GM15510 (cell line): ENCODE data around the gene ODF2L.

Source experiments
- POLR2A ChIP-seq: IDR thresholded peaks from 3 replicates; pipeline ENCODE4 v1.6.1; 2011; ENCODE audit warnings: borderline replicate concordance; ENCODE audit not compliant: insufficient read length; ENCODE audit errors: extremely low read depth

Gene ODF2L, protein sequence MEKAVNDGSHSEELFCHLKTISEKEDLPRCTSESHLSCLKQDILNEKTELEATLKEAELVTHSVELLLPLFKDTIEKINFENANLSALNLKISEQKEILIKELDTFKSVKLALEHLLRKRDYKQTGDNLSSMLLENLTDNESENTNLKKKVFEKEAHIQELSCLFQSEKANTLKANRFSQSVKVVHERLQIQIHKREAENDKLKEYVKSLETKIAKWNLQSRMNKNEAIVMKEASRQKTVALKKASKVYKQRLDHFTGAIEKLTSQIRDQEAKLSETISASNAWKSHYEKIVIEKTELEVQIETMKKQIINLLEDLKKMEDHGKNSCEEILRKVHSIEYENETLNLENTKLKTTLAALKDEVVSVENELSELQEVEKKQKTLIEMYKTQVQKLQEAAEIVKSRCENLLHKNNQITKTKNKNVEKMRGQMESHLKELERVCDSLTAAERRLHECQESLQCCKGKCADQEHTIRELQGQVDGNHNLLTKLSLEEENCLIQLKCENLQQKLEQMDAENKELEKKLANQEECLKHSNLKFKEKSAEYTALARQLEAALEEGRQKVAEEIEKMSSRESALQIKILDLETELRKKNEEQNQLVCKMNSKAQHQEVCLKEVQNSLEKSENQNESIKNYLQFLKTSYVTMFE

DNA sequence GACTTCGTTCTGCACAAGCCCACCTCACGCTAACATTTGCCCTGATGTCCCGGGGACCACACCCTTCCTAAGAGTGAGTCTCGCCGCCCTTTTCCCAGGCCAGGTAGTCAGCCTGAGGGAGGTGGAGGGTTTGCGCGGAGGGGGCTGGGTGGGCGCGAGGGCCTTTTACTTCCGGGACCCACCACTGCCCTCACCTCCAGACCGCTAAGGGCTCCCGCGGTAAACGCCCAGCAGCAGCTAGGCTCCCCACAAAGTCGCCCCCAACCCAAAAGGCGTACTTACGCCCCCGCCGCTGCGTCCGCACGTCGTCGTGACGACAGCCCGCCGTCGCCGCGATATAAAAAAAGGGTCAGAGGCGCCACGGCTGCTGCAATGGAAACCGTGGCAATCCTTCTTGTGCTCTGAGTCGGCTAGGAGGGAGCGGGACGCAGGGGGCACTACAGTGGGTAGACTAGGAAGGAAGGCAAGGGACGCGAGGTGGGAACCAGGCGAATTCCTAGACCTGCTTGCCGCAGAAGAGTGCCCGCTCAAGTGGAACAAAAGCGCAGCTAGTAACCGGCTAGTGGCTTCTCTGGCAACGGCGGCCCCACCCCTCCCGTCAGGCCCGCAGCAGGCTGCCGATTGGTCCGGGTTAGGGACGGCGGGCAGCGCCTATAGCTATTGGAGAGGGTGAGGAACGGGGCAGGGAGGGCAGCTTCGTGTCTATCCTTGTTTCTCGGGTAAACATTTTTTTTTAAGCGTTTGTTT is at the start of gene ODF2L:
TSS of gene ODF2L (minus strand) at position 573 of the 747 bp plus-strand sequence. CDS start 9,296 bp downstream, outside the sequence.
- TF ChIP-seq POLR2A: peak; percentile 39

GRCh38 chr1:86445919-86446318 is 49.8 kb upstream of the ODF2L start:
- TF ChIP-seq POLR2A: no peak

DNA sequence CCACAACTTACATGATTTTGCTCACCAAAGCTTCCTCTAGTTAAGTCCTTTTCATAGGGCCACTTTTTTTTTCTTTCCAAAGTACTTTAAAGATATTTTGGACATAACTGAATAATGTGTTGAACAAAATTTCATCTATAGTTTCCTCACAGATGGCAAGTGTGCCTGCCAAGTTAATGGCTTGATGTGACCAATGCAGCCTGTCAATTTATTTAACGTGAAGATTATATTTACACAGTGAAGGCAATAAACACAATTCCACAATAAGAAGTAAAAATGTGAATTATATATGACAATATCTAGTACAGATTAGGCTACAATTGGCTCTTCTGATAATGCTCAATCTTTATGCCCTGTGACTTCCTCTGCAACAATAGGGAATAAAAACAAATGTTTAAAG is 45.9 kb upstream of the ODF2L start:
- TF ChIP-seq POLR2A: no peak

GRCh38 chr1:86441581-86441980 is 45.5 kb upstream of the ODF2L start:
- no peak for TF ChIP-seq POLR2A

DNA sequence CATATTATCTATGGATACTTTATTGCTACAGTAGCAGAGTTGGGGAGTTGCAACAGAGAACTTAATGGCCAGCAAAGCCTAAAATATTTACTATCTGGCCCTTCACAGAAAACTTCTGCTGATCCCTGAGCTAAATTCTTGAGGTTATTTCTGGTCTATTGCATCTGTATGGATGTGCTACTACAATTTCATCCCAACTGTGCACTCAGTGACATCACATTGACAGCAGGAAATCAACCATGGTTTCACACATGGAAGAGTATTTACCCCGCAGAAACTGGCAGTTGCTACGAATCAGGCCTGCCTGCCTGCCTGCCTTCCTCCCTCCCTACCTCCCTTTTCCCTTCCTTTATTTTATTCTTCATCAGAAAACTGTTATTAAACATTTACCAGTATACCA is 39.9 kb upstream of the ODF2L start:
- TF ChIP-seq POLR2A: no peak

- no peak for TF ChIP-seq POLR2A
Measured at GRCh38 chr1:86435327-86435726, 39.2 kb upstream of the ODF2L start.

DNA sequence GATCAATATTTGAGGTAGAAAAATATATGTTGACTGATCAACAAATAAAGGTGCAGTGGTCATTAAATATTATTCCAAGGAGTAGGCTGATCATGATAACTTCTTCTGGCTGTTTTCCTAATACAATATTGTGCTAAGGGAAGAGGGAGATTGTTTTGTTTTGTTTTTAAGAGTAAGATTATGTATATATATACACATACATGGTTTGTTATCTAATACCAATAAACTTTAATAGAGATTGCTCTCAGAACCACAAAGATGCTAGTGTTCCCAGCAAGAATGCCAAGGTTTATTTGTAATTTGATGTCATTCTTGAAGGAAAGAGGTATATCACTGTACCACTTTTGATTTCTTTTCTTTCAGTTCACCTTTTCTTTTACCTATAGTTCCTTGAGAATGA is 37.9 kb upstream of the ODF2L start:
- TF ChIP-seq POLR2A: no peak

DNA sequence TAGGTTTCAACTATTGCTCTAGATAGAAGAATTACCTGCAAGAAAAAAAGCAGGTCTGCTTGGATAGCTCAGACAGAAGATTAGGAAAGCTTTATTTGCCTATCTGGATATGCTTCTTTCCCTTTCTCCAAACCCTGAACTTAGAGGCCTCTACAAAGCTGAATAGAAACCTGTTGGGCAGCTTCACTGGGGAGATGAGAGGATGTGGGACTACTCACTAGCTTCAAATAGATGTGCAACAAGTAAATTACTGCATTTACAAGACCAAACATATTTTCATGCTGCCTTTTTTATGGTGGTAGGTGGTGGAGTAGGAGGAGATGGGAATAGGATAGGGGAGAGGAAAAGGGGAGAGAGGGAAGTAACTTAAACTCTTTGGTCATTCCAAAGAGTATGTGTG is 34.3 kb upstream of the ODF2L start:
- TF ChIP-seq POLR2A: no peak

DNA sequence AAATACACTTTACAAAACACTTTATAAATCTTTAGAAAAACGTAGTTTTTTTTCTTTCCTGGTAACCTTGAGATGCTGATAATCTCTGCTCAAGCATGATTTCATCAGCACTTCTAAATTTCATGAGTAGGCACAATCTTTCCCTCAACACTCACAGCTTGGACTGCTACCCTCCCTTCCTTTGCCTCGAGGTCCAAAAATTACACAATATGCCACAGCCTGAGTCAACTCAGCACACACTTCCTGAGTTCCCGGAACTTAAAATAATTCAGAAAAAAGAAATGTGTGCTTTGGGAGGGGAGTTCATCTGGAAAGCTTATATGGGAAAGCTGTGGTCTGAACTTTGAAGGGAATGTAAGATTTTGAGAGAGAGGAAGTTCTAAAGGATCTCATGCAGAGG is 33.7 kb upstream of the ODF2L start:
- TF ChIP-seq POLR2A: no peak

DNA sequence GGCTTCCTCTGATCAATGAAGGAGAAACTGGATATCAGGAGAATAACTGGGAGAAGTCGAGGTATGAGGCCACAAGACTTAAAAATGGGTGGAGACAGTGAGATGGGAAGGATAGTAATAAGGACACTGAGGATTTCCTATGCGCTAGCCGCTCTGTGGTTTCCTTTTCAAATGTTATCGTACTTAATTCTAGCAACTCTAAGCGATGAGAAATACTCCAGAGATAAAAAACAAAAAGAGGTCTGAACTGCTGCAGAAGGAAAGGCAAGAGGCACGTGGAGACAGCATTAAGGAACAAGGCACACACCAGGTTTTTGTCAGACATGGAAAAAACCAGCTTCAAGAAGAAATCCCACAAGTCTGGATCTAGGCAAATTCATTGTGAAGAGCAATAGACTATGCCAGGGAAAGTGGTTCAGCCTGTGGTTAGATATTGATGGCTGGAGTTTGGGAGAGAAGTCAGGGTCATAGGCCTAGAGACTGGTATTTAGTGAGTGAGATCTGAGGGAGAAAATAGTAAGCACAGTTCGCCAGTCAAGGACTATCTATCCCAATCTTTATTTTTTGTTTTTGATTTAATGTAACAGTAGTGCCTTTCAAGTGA is 33.1 kb upstream of the ODF2L start:
- TF ChIP-seq POLR2A: no peak

DNA sequence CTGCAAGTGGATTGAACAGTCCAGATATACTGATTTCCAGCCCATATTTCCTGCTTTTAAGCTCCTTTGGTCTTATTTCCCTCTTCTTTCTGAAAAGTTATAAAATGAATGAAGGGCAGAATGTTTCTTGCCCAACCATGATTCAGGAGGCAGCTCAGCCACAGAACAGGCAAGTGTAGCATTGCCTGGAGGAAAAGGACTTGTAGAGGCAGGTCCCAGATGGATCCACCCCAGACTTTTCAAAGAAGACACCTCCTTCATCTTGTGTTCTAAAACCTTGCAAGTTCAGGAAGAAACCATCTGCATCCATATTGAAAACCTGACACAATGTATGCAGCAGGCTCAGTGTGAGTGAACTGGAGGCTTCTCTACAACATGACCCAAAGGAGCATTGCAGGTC is 27.8 kb upstream of the ODF2L start, which contains the start of gene CLCA2:
TSS of gene CLCA2 (plus strand) at position 299 of the 400 bp plus-strand sequence. CDS start at position 376, 77 bp downstream.
- TF ChIP-seq POLR2A: no peak

GRCh38 chr1:86423473-86423872 is 27.4 kb upstream of the ODF2L start:
- no peak for TF ChIP-seq POLR2A

DNA sequence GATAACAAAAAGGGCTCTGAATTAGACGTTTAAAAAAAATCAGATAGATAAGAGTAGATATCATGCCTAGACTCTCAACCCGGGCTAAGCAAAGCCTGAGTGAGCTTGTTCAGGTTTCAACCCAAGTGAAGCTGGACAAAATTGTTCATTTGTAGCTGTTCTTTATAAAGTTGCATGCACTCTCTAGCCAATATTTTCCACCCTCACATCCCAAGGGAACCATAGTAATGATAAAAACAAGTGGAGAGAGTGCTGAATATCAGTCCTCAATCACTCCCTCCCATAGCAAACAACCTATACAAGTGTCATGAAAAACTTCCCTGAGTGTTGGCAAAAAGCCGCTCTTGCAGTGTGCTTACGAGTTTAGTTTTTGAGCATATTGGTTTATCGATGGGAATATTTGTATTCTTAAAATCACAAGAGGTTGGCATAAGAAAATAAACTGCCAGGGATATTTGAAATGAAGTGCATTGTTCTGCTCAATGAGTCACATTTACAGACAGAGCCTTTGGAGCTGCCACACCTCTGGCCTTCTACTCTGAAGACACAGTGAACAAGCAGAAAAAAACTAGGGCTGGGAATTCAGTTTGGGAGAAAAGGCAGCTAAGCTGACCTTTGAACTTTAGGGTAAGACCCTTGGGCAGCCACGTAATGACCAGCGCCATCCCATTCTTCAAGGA is 25.6 kb upstream of the ODF2L start:
- TF ChIP-seq POLR2A: no peak

GRCh38 chr1:86419277-86419903 is 23.3 kb upstream of the ODF2L start:
- no peak for TF ChIP-seq POLR2A
